NCI-H510A (cell line): ENCODE results near the gene POMZP3.
"Not testable (repeated sequence)": the region's sequence is repeated elsewhere in the genome, so short reads cannot be mapped to it uniquely, and the experiment has no call there.

Experiments
- DNase-seq: peaks from one replicate; lab custom pipeline; 2025; lab: John Stamatoyannopoulos, UW

POMZP3 gene

DNA sequence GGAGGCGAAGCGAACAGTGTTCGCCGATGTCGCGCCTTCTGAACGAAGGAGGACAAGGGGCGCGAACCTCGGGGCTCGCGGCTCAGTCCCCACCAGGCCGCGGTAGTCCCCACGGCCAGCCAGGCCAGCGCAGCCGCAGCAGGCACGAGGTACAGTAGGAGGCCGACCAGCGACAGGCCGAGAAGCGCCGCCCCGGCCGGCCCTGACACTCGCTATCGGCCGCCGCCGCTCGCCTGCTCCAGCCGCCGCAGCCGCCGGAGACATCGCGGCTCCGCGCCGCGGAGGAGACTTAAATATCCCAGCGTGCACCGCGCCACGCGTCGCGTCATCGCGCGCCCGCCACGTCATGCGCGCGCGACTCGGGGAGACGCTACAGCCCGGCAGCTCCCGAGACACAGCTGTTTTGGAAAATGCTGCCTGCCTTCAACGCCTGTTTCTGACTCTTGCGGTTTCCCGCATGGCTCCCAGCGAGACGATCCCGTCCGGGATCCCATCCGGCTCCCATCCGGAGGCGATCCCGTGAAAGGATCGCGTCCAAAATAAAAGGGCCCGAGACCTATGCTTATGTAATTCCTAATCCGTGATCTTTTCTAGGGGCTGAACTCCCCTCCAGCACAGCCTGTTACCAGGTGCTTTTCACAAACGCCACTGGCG is at the start of gene POMZP3:
Gene POMZP3 (minus strand): TSS at position 291 of the 654 bp plus-strand sequence. CDS start 1,215 bp downstream, outside the sequence.
- not testable (repeated sequence) for DNase-seq

- DNase-seq, result not testable (repeated sequence)
Measured at GRCh38 chr7:76675783-76676182, 48.7 kb upstream of the POMZP3 start.

DNA sequence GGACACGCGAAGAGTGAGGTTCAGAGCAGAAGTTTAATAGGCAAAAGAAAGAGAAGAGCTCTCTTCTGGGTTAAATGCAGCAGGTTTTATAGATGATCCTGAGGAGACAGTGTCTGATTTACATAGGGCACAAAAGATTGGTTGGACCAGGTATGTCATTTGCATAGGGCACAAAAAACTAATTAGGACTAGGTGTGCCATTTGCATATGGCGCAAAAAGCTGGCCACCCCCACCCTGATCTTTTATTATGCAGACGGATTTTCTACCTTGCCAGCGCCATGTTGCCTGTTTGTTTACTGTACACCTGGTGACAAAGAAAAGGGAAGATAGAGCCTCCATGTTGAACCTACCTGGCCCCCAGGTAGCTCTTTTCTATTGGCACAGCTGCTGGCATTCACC is 46.3 kb upstream of the POMZP3 start:
- DNase-seq, result not testable (repeated sequence)

DNA sequence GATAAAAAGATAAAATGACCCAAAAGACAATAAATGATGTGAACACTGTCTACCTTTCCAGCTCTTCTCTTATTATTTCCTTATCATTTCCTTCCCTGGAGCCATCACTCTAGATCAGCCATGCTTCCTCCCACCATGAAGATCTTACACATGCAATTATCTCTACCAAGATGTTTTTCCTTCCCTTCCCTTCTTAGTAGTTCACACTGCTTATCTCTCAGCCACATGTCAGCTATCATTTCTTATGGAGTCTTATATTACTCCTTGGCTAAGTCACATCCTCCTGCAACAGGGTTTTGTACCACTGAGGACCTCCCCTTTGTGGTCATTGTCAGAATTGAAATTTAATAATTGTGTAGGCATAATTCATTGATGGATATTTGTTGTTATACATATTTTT is 32.1 kb upstream of the POMZP3 start:
- not testable (repeated sequence) for DNase-seq

GRCh38 chr7:76656425-76656824 is 29.3 kb upstream of the POMZP3 start:
- not testable (repeated sequence) for DNase-seq

DNA sequence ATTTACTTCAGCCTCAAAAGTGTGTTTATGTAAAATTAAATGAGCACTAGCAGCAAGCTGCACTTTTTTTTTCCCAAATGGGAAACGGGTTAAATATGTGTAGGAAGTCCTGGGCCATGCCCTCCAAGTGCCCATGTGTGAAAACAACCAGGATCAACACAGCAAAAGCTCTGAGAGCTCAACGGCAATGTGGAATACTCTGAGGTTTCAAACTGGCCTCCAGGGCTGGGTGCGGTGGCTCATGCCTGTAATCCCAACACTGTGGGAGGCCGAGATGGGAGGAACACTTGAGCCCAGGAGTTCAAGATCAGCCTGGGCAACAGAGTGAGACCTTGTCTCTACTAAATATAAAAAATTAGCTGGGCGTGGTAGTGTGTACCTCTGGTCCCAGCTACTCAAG is 15.5 kb upstream of the POMZP3 start:
- not testable (repeated sequence) for DNase-seq

- DNase-seq, result not testable (repeated sequence)
Measured at GRCh38 chr7:76637061-76637691, 10.1 kb upstream of the POMZP3 start.

- not testable (repeated sequence) for DNase-seq
Measured at GRCh38 chr7:76626581-76626980, 498 bp downstream of the POMZP3 start.

DNA sequence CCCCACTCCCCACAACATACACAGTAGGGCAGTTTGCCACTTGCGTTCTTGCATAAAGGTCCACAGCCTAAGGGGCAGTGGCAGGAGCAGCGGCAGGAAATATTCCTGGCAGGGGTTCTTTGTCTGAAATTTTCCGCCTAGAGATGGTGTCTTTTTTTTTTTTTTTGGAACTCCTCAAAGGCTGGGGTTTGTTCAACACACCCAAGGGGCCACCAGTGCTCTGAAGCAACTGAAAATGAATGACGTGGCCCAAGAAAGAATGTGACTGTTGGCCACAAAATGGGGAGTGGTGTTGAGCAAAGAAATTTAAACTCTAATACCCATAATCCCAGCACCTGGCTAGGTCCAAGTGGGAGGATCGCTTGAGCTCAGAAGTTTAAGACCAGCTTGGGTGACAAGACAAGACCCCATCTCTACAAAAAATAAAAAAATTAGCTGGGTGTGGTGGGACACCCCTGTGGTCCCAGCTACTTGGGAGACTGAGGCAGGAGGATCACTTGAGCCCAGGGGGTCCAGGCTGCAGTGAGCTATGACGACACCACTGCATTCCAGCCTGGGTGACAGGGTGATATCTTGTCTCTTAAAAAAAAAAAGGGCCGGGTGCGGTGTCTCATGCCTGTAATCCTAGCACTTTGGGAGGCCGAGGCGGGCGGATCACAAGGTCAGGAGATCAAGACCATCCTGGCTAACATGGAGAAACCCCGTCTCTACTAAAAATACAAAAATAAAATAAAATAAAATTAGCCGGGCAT is 7.5 kb downstream of the POMZP3 start:
- not testable (repeated sequence) for DNase-seq

- DNase-seq, result not testable (repeated sequence)
Measured at GRCh38 chr7:76613783-76614182, 13.3 kb downstream of the POMZP3 start.

DNA sequence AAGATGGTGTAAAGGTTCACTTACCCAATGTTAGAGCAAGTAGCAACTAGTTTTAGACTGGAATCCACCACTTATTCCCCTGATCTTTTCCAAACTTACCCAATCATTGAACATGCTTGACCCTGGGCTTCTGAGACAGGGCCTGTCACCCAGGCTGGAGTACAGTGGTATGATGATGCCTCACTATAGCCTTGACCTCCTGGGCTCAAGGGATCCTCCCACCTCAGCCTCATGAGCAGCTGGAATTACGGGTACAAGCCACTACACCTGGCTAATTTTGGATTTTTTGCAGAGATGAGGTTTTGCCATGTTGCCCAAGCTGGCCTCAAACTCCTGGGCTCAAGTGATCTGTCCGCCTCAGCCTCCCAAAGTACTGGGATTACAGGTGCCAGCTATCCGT is 14.8 kb downstream of the POMZP3 start:
- not testable (repeated sequence) for DNase-seq

DNA sequence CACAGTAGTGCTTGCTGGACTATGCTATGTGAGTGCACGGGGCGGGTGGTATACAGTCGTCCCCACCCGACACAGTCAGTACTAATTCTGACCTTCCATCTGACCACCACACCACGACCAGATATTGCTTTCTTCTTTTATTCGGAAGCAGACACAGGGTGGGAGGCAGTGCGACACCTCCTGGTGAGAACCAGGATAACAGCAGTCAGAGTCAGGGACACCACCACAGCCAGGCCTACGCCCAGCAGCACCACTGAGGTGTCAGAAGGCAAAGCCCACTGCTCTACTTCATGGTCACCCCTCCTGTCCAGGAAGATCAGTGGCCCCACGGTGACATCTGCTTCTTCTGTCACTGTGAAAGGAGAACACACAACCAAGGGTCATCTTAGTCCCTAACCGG is 17.2 kb downstream of the POMZP3 start:
- DNase-seq, result not testable (repeated sequence)

DNA sequence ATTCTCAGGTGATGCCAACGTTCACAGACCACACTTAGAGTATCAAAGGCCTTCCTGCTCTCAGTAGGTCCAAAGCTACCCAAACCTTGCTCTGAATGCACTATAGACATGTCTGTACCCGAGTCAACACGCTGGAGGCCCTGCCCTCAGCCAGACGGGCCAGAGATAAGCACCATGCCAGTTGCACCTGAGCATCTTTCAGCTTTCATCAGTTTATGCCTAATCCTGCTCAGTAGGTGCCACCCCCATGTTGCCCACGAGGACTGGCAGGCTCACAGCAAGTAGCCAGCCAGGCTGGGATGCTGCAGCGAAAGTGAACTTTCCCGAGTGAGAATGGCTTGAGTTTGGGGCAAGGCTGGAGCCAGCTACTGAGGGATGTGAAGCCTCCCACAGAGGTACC is 18.6 kb downstream of the POMZP3 start:
- not testable (repeated sequence) for DNase-seq

- not testable (repeated sequence) for DNase-seq
Measured at GRCh38 chr7:76606027-76606426, 21.1 kb downstream of the POMZP3 start.

- not testable (repeated sequence) for DNase-seq
Measured at GRCh38 chr7:76600650-76601049, 26.4 kb downstream of the POMZP3 start.

- DNase-seq, result not testable (repeated sequence)
Measured at GRCh38 chr7:76600116-76600482, 27.0 kb downstream of the POMZP3 start.

DNA sequence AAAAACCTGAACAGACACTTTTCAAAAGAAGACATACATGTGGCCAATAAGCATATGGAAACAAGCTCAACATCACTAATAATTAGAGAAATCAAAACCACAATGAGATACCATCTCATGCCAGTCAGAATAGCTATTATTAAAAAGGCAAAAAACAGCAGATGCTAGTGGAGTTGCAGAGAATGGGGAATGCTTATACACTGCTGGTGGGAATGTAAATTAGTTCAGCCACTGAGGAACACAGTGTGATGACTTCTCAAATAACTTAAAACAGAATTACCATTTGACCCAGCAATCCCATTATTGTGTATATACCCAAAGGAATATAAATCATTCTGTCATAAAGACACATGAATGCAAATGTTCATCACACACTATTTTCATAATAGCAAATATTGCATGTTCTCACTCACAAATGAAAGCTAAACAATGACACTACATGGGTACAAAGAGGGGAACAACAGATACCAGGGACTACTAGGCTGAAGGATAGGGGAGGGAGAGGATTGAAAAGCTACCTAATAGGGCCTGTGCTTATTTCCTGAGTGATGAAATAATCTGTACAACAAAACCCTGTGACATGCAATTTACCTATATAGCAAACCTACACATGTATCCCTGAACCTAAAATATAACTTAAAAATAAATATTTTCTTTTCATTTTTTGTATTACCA is 28.4 kb downstream of the POMZP3 start:
- not testable (repeated sequence) for DNase-seq

DNA sequence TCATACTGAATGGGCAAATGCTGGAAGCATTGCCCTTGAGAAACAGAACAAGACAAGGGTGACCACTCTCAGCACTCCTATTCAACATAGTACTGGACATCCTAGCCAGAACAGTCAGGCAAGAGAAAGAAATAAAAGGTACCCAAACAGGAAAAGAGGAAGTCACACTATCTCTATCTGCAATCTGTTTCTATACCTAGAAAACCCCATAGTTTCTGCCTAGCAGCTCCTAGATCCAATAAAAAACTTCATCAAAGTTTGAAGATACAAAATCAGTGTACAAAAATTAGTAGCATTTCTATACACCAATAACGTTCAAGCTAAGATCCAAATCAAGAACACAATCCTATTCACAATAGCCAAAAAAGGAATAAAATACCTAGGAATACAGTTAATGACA is 29.8 kb downstream of the POMZP3 start:
- DNase-seq, result not testable (repeated sequence)

DNA sequence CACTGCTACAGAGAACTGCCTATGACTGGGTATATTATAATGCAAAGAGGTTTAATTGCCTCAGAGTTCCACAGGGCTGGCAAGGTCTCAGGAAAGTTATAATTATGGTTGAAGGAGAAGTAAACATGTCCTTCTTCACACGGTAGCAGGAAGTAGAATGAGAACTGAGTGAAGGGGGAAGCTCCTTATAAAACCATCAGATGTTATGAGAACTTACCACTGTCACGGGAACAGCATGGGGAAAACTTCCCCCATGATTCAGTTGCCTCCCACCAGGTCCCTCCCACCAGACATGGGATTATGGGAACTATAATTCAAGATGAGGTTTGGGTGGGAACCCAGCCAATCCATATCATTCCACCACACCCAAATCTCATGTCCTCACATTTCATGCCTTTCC is 34.4 kb downstream of the POMZP3 start:
- DNase-seq, result not testable (repeated sequence)

DNA sequence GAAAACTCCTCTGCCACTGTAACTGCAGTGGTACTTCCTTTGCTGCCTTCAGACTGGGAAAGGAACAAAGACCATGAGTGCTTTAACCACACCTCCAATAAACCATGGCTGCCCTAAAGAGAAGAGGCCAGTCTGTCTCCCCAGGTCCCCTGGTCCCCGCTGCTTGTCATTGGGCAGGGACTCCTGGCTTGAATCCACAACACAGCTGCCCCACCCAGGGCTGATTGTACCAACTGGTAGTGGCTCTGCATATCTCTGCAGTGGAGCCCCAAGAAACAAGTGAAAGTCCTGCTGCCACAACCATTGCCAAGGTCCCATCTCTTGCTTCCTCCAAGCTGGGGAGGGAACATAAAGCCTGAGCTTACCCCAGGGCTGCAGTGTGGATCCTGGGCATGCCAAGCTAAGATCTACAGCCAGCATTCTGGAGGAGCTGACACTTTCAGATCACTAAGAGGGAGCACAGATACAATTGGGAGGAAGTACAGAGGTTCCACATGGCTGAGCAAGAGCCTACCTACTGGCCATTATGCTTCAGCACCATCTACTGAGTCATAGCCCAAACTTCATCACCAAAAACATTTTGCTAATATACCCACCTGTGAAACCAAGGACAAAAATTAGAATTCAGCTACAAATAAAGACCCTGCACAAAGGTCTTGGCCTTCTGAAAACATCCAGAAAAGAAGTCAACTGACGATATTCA is 35.3 kb downstream of the POMZP3 start:
- DNase-seq, result not testable (repeated sequence)

GRCh38 chr7:76591033-76591432 is 36.0 kb downstream of the POMZP3 start:
- DNase-seq, result not testable (repeated sequence)

GRCh38 chr7:76588586-76588985 is 38.5 kb downstream of the POMZP3 start:
- DNase-seq, result not testable (repeated sequence)
